CD4-positive, alpha-beta memory T cell (primary cell): ENCODE measurements around the gene EEPD1. TPM values are rescaled to one million over a fixed set of nuclear protein-coding genes. Genes with fewer than 3 reads are reported as not detected.

Source experiments
- CTCF ChIA-PET: fragments of 350-600 bp; sonication (Branson Sonifier 250); formaldehyde crosslinking; loops from one replicate; lab custom pipeline; 2021; ENCODE audit warnings: inconsistent platforms; ENCODE audit not compliant: partially characterized antibody; lab: Charles Lee
- POLR2A ChIA-PET: fragments of 350-600 bp; sonication (Branson Sonifier 250); formaldehyde crosslinking; loops from one replicate; lab custom pipeline; 2021; ENCODE audit not compliant: partially characterized antibody; lab: Charles Lee
- DNase-seq, 5 donors: peaks; one replicate each; pipeline versions ENCODE4 v3.0.0 to v3.0.0-alpha.2; 2020 to 2022; ENCODE audit warnings: mixed read lengths in 1 of 5
- H3K27ac ChIP-seq: one replicate; pipeline ENCODE4 v1.7.0; 2013; ENCODE audit warnings: low read depth, low read length
- H3K27me3 ChIP-seq: 2 replicates; pipeline ENCODE4 v1.7.0; 2013; ENCODE audit warnings: mild to moderate bottlenecking, low read length, moderate library complexity; ENCODE audit not compliant: insufficient read depth
- H3K36me3 ChIP-seq: 2 replicates; pipeline ENCODE4 v1.7.0; 2013; ENCODE audit warnings: mild to moderate bottlenecking, low read length, moderate library complexity; ENCODE audit not compliant: insufficient read depth
- H3K4me1 ChIP-seq: 2 replicates; pipeline ENCODE4 v1.7.0; 2013; ENCODE audit warnings: mild to moderate bottlenecking, low read length, moderate library complexity; ENCODE audit not compliant: insufficient read depth
- H3K4me3 ChIP-seq, 2 donors: one replicate each; pipeline ENCODE4 v1.7.0; 2013; ENCODE audit warnings: low read length in 2 of 2, mild to moderate bottlenecking in 1 of 2
- H3K9me3 ChIP-seq, 2 donors: one replicate each; pipeline ENCODE4 v1.7.0; 2013; ENCODE audit warnings: low read length in 2 of 2, control low read depth in 1 of 2; ENCODE audit not compliant: control insufficient read depth in 1 of 2
- H3K27ac Mint-ChIP-seq, 7 donors: one replicate each; pipeline ENCODE4 v1.8.0; 2020 to 2021; ENCODE audit warnings: mixed read lengths in 7 of 7, mild to moderate bottlenecking in 6 of 7, inconsistent platforms in 3 of 7, moderate library complexity in 3 of 7
- H3K27me3 Mint-ChIP-seq, 2 donors: one replicate each; pipeline ENCODE4 v1.8.0; 2020 to 2021; ENCODE audit warnings: mixed read lengths in 2 of 2
- H3K36me3 Mint-ChIP-seq, 2 donors: one replicate each; pipeline ENCODE4 v1.8.0; 2020 to 2021; ENCODE audit warnings: mixed read lengths in 2 of 2, inconsistent platforms in 1 of 2, mild to moderate bottlenecking in 1 of 2
- H3K4me1 Mint-ChIP-seq, 4 donors: one replicate each; pipeline ENCODE4 v1.8.0; 2020 to 2021; ENCODE audit warnings: mixed read lengths in 4 of 4, mild to moderate bottlenecking in 1 of 4
- H3K4me3 Mint-ChIP-seq, 8 donors: one replicate each; pipeline ENCODE4 v1.8.0; 2020 to 2021; ENCODE audit warnings: mixed read lengths in 8 of 8, mild to moderate bottlenecking in 7 of 8, moderate library complexity in 6 of 8, inconsistent platforms in 3 of 8
- H3K9me3 Mint-ChIP-seq, 8 donors: one replicate each; pipeline ENCODE4 v1.8.0; 2020 to 2021; ENCODE audit warnings: mixed read lengths in 8 of 8, mild to moderate bottlenecking in 5 of 8, inconsistent platforms in 3 of 8, moderate library complexity in 1 of 8
- intact Hi-C: fragments of 100-400 bp; cut with micrococcal nuclease; formaldehyde crosslinking; loops from one replicate; pipeline ENCODE4 v1.15.1; 2023
- polyA plus RNA-seq, 2 donors: library from polyadenylated mRNA; unstranded; fragments of 300-500 nt; fragmentation: Illumina TruSeq; gene quantifications; one replicate each; pipeline ENCODE4 v1.2.3, GENCODE V29; 2021
- total RNA-seq, 2 experiments: library from RNA; stranded (reverse); gene quantifications; one replicate each; pipeline ENCODE4 v1.2.3, GENCODE V29; 2021

Gene EEPD1
- total and polyA plus RNA-seq, 4 experiments from 2014 or later = 6.3 to 63.0 (median 25.2) TPM

DNA sequence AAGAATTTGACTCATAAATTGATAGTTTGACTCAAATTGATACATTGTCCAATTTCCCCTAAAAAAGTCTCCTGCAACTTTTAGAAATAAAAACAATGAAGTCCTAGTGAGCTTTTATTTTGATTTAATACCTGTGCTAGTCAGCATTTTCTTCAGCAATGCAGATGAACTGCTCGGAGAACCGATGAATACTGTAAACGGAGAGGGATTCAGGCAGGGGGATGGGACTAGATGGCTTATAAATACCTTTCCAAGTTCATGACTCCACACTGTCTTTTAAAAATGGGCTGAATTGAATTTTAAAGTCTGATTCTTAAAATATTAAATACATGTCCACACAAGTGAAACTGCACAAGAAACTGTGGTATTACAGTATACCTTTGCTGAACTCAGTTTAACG, 12.7 kb downstream of the EEPD1 start:
- intact Hi-C loops = no loop called here
- Mint-ChIP-seq H3K27me3 (no peaks in the 10 kb centered on the region), H3K9me3 (no peaks in the 10 kb centered on the region), H3K27ac (no peak overlapping the region), H3K4me3 (no peak overlapping the region), H3K36me3 (peaks cover 0 to 8% of the 10 kb centered on the region in 2 donors), H3K4me1 (peaks cover 4 to 10% (median 7%) of the 10 kb centered on the region in 4 donors)
- ChIA-PET POLR2A (no interaction called here), CTCF (no interaction called here)
- no peak overlapping the region for H3K4me3 ChIP-seq
- H3K36me3 ChIP-seq = no peaks in the 10 kb centered on the region
- no peaks in the 10 kb centered on the region for H3K9me3 ChIP-seq
- no peaks in the 10 kb centered on the region for H3K4me1 ChIP-seq
- no peak for DNase-seq
- no peaks in the 10 kb centered on the region for H3K27me3 ChIP-seq
- no peak overlapping the region for H3K27ac ChIP-seq

DNA sequence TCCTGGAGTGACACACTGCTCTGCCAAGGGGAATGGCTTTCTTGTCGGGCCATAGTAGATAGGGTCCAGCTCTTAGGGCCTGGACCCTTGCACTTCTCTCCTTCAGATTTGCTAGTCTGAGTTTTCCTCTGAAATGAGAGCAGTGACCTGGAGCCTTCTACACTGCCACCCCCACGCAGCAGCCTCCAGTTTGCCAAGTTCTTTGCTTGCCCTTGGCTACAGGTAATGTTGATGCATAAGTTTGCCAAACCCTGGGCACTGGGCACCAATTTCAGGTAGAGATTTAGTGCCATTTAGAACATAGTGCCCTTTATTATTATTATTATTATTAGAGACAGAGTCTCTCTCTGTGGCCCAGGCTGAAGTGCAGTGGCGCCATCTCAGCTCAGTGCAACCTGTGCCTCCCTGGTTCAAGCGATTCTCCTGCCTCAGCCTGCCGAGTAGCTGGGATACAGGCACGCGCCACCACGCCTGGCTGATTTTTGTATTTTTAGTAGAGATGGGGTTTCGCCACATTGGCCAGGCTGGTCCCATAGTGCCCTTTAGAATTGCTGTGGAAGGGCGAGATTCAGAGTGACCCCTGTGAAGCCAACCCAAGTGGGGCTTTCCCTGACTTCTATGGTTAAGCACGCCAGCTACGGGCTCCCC, 14.5 kb downstream of the EEPD1 start:
- ChIA-PET POLR2A (no interaction called here), CTCF (no interaction called here)
- Histone ChIP-seq H3K9me3 (no peaks in the 10 kb centered on the region), H3K4me1 (peaks cover 7% of the 10 kb centered on the region), H3K27me3 (no peaks in the 10 kb centered on the region), H3K4me3 (no peak overlapping the region), H3K36me3 (no peaks in the 10 kb centered on the region), H3K27ac (no peak overlapping the region)
- intact Hi-C loops = no loop called here
- Mint-ChIP-seq H3K27me3 (no peaks in the 10 kb centered on the region), H3K4me1 (peaks cover 6 to 9% (median 7%) of the 10 kb centered on the region in 4 donors), H3K4me3 (no peak overlapping the region), H3K9me3 (no peaks in the 10 kb centered on the region), H3K36me3 (peaks cover 0 to 3% of the 10 kb centered on the region in 2 donors), H3K27ac (no peak overlapping the region)
- DNase-seq = no peak

DNA sequence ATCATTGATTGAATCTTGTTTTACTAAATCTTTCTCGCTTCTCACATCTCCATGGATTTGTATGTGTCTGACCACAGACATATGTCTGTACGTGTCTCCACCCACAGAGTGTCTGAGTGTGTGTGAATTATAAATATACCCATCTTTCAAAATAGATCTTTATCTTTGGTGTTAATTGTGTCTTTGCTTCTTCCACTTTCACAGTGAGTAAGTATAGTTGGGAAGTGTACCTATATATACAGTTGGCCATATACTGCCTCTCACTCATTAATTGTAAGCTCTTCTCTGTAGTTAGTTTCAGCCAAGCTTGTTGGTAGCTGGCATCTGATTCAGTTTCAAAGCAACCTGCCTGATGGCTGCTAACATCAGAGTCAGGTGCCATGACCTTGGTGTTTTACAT, 18.4 kb downstream of the EEPD1 start:
- Mint-ChIP-seq H3K27me3 (no peaks in the 10 kb centered on the region), H3K36me3 (no peaks in the 10 kb centered on the region), H3K9me3 (no peaks in the 10 kb centered on the region), H3K4me3 (no peak overlapping the region), H3K4me1 (peaks cover 6 to 10% (median 8%) of the 10 kb centered on the region in 4 donors), H3K27ac (peak overlapping the region in 2 of 7 donors; percentile 48 to 75)
- Histone ChIP-seq H3K27me3 (no peaks in the 10 kb centered on the region), H3K4me1 (peaks cover 7% of the 10 kb centered on the region), H3K9me3 (no peaks in the 10 kb centered on the region), H3K4me3 (no peak overlapping the region), H3K27ac (no peak overlapping the region), H3K36me3 (no peaks in the 10 kb centered on the region)
- no peak for DNase-seq
- ChIA-PET CTCF (interaction anchor here (1.2 to 1.5 kb wide), 2 partner anchors 14 to 106 kb away, joined by 4 read pairs; no protein-coding TSS in a partner anchor), POLR2A (no interaction called here)
- intact Hi-C loops = no loop called here

DNA sequence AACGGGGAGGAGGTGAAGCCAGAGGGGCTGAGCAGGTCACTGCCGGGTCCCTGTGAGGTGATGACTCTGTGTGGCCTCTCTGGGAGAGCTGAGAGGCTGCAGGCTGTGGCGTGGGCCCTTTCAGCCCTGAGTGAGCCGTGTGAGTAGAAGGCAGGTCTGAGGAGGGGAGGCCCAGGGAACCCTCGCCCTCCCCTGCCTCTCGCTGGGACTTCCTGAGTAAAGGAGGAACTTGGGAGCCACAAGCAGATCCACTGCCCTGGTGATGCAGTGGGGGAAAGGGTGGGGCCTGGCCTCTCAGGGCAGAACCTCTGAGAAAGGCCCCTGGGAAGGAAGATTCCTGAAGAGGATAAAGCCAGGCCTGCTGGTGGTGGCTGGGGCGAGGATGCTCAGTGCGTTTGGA, 22.8 kb downstream of the EEPD1 start:
- Mint-ChIP-seq H3K36me3 (peaks cover 0 to 3% of the 10 kb centered on the region in 2 donors), H3K27me3 (no peaks in the 10 kb centered on the region), H3K9me3 (no peaks in the 10 kb centered on the region), H3K4me1 (peaks cover 5 to 6% (median 6%) of the 10 kb centered on the region in 4 donors), H3K27ac (no peak overlapping the region), H3K4me3 (no peak overlapping the region)
- Histone ChIP-seq H3K36me3 (no peaks in the 10 kb centered on the region), H3K9me3 (no peaks in the 10 kb centered on the region), H3K27ac (no peak overlapping the region), H3K4me3 (no peak overlapping the region), H3K27me3 (no peaks in the 10 kb centered on the region), H3K4me1 (peaks cover 7% of the 10 kb centered on the region)
- POLR2A ChIA-PET = no interaction called here
- no peak for DNase-seq
- CTCF ChIA-PET = interaction anchor here (0.5 to 0.6 kb wide), 2 partner anchors 12 to 401 kb away, joined by 3 read pairs; no protein-coding TSS in a partner anchor
- intact Hi-C loops = no loop called here

DNA sequence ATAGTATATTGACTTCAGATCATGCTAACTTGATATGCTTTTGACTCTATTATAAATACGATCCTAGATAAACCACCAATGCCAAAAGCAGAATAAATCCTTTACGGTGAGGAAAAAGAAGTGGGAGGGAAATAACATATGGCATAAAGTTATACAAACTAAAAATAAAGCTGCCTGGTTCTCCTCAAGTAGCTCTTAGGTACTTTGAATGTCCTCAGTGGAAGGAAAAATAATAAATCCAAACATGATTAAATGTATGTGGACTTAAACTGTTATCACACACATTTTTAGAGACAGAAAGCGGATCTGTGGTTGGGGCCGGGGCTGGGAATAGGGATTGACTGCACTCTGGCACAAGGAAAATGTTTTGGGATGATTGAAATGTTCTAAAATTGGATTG, 23.6 kb downstream of the EEPD1 start:
- no peak for DNase-seq
- H3K36me3 ChIP-seq = no peaks in the 10 kb centered on the region
- no peak overlapping the region for H3K4me3 ChIP-seq
- H3K9me3 ChIP-seq = no peaks in the 10 kb centered on the region
- H3K36me3 Mint-ChIP-seq = peaks cover 0 to 3% of the 10 kb centered on the region in 2 donors
- H3K27ac ChIP-seq = no peak overlapping the region
- no peaks in the 10 kb centered on the region for H3K27me3 ChIP-seq
- peaks cover under 1% of the 10 kb centered on the region for H3K4me1 ChIP-seq
- H3K27ac Mint-ChIP-seq = peak overlapping the region in 1 of 7 donors; percentile 68
- CTCF ChIA-PET = no interaction called here
- intact Hi-C loops = no loop called here
- no peaks in the 10 kb centered on the region for H3K9me3 Mint-ChIP-seq
- no peak overlapping the region for H3K4me3 Mint-ChIP-seq
- peaks cover 0 to 1% (median 1%) of the 10 kb centered on the region in 4 donors for H3K4me1 Mint-ChIP-seq
- POLR2A ChIA-PET = no interaction called here
- no peaks in the 10 kb centered on the region for H3K27me3 Mint-ChIP-seq

DNA sequence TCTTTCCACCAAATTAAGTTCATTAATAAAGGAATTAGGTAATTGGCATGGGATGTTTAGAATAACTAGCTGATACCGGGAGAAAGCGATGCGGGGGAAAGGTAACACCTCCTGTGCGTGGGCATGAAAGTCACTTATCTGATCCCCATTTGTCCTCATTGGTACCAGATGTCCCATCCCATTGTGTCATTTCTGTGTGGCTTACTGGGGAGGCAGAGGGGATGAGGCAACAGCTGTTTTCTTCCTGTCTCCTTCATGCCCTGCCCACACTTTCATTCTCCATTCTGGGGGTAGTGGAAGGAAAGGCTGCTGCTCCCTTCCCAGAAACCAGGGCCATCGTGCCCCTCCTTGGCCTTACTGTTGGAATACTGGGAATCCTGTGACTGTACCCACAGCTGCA, 27.1 kb downstream of the EEPD1 start:
- DNase-seq = no peak
- POLR2A ChIA-PET = no interaction called here
- no peaks in the 10 kb centered on the region for H3K36me3 ChIP-seq
- Mint-ChIP-seq H3K4me1 (no peaks in the 10 kb centered on the region), H3K4me3 (no peak overlapping the region), H3K9me3 (no peaks in the 10 kb centered on the region), H3K36me3 (peaks cover 0 to 6% of the 10 kb centered on the region in 2 donors), H3K27ac (peak overlapping the region in 1 of 7 donors; percentile 21), H3K27me3 (no peaks in the 10 kb centered on the region)
- no peaks in the 10 kb centered on the region for H3K27me3 ChIP-seq
- CTCF ChIA-PET = no interaction called here
- H3K4me1 ChIP-seq = no peaks in the 10 kb centered on the region
- no peak overlapping the region for H3K4me3 ChIP-seq
- H3K27ac ChIP-seq = no peak overlapping the region
- H3K9me3 ChIP-seq = no peaks in the 10 kb centered on the region
- intact Hi-C loops = no loop called here

DNA sequence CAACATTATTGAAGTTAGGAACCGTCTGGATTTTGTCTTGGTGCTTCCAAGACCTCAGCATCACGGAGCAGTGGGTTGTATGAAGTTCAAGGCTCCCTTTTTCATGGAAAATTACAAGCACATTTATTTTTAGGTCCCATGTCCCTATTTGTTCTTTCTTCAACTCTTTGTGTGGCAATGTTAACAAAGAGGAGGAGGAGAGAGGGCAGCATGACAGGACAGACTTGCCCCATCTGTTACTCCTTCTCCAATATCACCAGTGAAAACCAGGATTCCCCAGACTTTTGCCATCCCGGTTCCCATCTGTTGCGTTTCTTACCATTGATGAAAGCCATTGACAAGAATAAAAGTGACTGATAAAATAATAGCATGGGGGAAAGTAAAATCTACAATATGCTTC, 28.6 kb downstream of the EEPD1 start:
- H3K36me3 Mint-ChIP-seq = peaks cover 0 to 6% of the 10 kb centered on the region in 2 donors
- ChIA-PET CTCF (no interaction called here), POLR2A (no interaction called here)
- H3K9me3 ChIP-seq = no peaks in the 10 kb centered on the region
- intact Hi-C loops = no loop called here
- H3K27me3 ChIP-seq = no peaks in the 10 kb centered on the region
- peaks cover 0 to 3% (median 0%) of the 10 kb centered on the region in 8 donors for H3K9me3 Mint-ChIP-seq
- H3K27me3 Mint-ChIP-seq = no peaks in the 10 kb centered on the region
- no peak overlapping the region for H3K4me3 ChIP-seq
- H3K4me1 ChIP-seq = no peaks in the 10 kb centered on the region
- peak overlapping the region in 1 of 7 donors; percentile 30 for H3K27ac Mint-ChIP-seq
- H3K4me3 Mint-ChIP-seq = no peak overlapping the region
- H3K27ac ChIP-seq = no peak overlapping the region
- no peaks in the 10 kb centered on the region for H3K36me3 ChIP-seq
- no peak for DNase-seq
- H3K4me1 Mint-ChIP-seq = no peaks in the 10 kb centered on the region
